Prostate gland (tissue), 2 donors: ENCODE measurements around the gene PPM1G. TPM values are rescaled to one million over a fixed set of nuclear protein-coding genes. Genes with fewer than 3 reads are reported as not detected.

Source experiments
- DNase-seq: peaks from one replicate; pipeline ENCODE4 v3.0.0-alpha.2; 2019; ENCODE audit warnings: low spot score
- H3K27ac ChIP-seq, 2 donors: fragments of 200-600 bp; sonication (generic); 2 replicates each; pipeline ENCODE4 v1.5.1; 2017 to 2019
- H3K27me3 ChIP-seq: fragments of 200-600 bp; sonication (generic); replicated peaks from 2 replicates; pipeline ENCODE4 v1.5.1; 2019; ENCODE audit not compliant: insufficient read depth
- H3K36me3 ChIP-seq, 2 donors: fragments of 200-600 bp; sonication (generic); 1 replicate in 1 of 2; 2 replicates in 1 of 2; pipeline versions ENCODE4 v1.5.1 to v1.8.1; 2017 to 2019
- H3K4me1 ChIP-seq: fragments of 200-600 bp; sonication (generic); replicated peaks from 2 replicates; pipeline ENCODE4 v1.5.1; 2019
- H3K4me3 ChIP-seq, 2 donors: fragments of 200-600 bp; sonication (generic); 2 replicates each; pipeline ENCODE4 v1.5.1; 2017 to 2019
- H3K9me3 ChIP-seq: fragments of 200-600 bp; sonication (generic); 2 replicates; pipeline ENCODE4 v1.5.1; 2017
- POLR2A ChIP-seq: fragments of 450-650 bp; IDR thresholded peaks from one replicate; pipeline ENCODE4 v1.6.1; 2016; ENCODE audit warnings: antibody characterized with exemption, mild to moderate bottlenecking
- POLR2AphosphoS5 ChIP-seq: sonication (generic); formaldehyde crosslinking; IDR thresholded peaks from one replicate; pipeline ENCODE4 v1.6.1; 2017; ENCODE audit warnings: antibody characterized with exemption
- WGBS: methylation state at CpG from one replicate; pipeline ENCODE4 v1.1.5; 2018; 5-methylcytosine and 5-hydroxymethylcytosine counted together
- intact Hi-C: fragments of 100-400 bp; cut with DNase I; formaldehyde crosslinking; loops from one replicate; pipeline ENCODE4 v1.14.2; 2022
- total RNA-seq, 2 donors: library from RNA; depleted of rRNA; stranded (reverse); fragments of >200 nt; gene quantifications; one replicate each; pipeline ENCODE4 v1.1.0, GENCODE V29; 2016
- TF ChIP-seq, protein P1 (sequence below), 4 experiments: fragments of 200-600 bp in 2 of 4; fragments of 450-650 bp in 2 of 4; sonication (generic) in 2 of 4; IDR thresholded peaks; 1 replicate in 3 of 4; 2 replicates in 1 of 4; pipeline ENCODE4 v1.5.1; 2016 to 2019; ENCODE audit warnings: antibody characterized with exemption in 4 of 4, mild to moderate bottlenecking in 2 of 4, moderate library complexity in 2 of 4

The PPM1G gene
- total RNA-seq, 2 donors from 2014 or later = 57.2 to 65.4 TPM

DNA sequence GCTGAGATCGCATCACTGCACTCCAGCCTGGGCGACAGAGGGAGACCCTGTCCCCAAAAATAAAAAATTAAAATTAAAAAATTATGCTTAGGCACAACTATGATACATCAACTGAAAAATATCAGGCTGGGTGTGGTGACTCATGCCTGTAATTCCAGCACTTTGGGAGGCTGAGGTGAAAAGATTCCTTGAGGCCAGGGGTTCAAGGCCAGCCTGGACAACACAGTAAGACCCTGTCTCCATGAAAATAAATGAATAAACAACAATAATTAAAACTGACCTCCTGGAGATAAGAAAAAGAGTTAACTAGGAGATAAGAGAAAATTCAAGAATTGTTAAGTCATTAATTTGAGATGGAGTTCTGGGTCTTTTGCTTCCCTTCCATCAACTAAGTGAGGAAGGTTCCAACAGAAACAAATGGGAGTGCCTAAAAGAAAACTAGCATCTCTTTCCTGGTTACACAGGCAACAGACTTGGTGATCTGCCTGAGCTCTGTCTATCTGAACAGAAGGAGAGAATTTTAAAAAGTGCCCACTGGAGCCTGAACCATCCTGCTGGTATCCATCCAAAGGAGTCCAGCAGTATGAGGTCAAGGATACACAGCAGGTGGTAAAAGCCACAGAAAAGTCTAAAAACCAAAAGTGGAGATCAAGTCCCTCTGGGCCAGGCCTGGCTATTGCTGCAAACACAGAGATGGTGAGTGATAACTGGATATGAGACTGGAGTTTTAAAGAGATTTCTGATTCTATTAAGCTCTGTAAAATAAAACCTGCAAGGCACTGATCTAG is 8.8 kb downstream of the PPM1G start:
- H3K9me3 ChIP-seq = no peaks in the 10 kb centered on the region
- no peaks in the 10 kb centered on the region for H3K27me3 ChIP-seq
- no peak overlapping the region for H3K27ac ChIP-seq
- TF ChIP-seq POLR2AphosphoS5 (no peak), POLR2A (no peak)
- TF ChIP-seq, protein P1, sequence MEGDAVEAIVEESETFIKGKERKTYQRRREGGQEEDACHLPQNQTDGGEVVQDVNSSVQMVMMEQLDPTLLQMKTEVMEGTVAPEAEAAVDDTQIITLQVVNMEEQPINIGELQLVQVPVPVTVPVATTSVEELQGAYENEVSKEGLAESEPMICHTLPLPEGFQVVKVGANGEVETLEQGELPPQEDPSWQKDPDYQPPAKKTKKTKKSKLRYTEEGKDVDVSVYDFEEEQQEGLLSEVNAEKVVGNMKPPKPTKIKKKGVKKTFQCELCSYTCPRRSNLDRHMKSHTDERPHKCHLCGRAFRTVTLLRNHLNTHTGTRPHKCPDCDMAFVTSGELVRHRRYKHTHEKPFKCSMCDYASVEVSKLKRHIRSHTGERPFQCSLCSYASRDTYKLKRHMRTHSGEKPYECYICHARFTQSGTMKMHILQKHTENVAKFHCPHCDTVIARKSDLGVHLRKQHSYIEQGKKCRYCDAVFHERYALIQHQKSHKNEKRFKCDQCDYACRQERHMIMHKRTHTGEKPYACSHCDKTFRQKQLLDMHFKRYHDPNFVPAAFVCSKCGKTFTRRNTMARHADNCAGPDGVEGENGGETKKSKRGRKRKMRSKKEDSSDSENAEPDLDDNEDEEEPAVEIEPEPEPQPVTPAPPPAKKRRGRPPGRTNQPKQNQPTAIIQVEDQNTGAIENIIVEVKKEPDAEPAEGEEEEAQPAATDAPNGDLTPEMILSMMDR (IDR thresholded peaks at IDR 0.05) = no peak
- H3K36me3 ChIP-seq = no peaks in the 10 kb centered on the region
- H3K4me1 ChIP-seq = no peaks in the 10 kb centered on the region
- no peak overlapping the region for H3K4me3 ChIP-seq
- intact Hi-C loops = no loop called here
- no peak for DNase-seq
- WGBS = 99% methylated on average over 2 of the region's 2 CpGs

DNA sequence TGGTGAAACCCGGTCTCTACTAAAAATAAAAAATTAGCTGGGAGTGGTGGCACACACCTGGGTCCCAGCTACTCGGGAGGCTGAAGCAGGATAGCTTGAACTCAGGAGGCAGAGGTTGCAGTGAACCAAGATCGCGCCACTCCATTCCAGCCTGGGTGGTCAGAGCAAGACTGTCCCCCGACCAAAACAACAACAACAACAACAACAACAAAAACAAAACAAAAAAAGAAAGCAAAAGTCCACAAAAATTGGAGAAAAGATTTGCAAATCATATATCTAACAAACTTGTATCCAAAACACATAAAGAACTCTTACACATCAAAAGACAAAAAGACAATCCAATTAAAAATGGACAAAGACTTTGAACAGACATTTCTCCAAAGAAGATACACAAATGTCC is 10.4 kb downstream of the PPM1G start:
- Histone ChIP-seq H3K27ac (no peak overlapping the region), H3K4me3 (no peak overlapping the region)
- no peak for TF ChIP-seq POLR2AphosphoS5
- TF ChIP-seq, protein P1 (IDR thresholded peaks at IDR 0.05) = no peak
- TF ChIP-seq POLR2A = no peak

DNA sequence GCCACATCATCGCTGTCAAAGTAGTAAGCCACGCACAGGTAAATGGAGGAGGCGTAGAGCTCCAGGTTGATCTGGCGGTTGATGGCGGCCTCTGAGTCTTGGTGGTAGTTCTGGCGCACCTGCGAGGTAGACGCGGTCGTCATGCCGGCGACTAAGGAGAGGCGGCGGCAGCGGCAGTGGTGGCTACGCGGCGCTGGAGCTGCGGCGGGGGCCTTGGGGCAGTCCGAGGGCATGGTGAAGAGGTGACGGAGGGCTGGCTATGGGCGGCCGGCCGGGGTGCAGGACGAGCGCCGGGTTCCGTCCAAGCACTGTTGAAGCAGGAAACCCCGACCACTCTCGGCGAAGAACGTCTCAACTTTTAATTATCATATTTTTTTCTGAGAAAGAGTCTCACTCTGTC is 16.2 kb downstream of the PPM1G start:
- no peak overlapping the region for H3K27ac ChIP-seq
- intact Hi-C loops = no loop called here
- DNase-seq = no peak
- H3K4me1 ChIP-seq = no peaks in the 10 kb centered on the region
- 97% methylated on average over 33 of the region's 33 CpGs for WGBS
- H3K27me3 ChIP-seq = no peaks in the 10 kb centered on the region
- H3K4me3 ChIP-seq = no peak overlapping the region
- H3K36me3 ChIP-seq = no peaks in the 10 kb centered on the region
- no peaks in the 10 kb centered on the region for H3K9me3 ChIP-seq
- TF ChIP-seq, protein P1 (IDR thresholded peaks at IDR 0.05) = no peak
- no peak for TF ChIP-seq POLR2A
- TF ChIP-seq POLR2AphosphoS5 = no peak

More for the DNA sequence above, 10.4 kb downstream of the PPM1G start:
- Histone ChIP-seq H3K9me3 (no peaks in the 10 kb centered on the region), H3K36me3 (no peaks in the 10 kb centered on the region), H3K4me1 (no peaks in the 10 kb centered on the region), H3K27me3 (no peaks in the 10 kb centered on the region)
- intact Hi-C loops = no loop called here
- DNase-seq = no peak
- 95% methylated on average over 5 of the region's 5 CpGs for WGBS

DNA sequence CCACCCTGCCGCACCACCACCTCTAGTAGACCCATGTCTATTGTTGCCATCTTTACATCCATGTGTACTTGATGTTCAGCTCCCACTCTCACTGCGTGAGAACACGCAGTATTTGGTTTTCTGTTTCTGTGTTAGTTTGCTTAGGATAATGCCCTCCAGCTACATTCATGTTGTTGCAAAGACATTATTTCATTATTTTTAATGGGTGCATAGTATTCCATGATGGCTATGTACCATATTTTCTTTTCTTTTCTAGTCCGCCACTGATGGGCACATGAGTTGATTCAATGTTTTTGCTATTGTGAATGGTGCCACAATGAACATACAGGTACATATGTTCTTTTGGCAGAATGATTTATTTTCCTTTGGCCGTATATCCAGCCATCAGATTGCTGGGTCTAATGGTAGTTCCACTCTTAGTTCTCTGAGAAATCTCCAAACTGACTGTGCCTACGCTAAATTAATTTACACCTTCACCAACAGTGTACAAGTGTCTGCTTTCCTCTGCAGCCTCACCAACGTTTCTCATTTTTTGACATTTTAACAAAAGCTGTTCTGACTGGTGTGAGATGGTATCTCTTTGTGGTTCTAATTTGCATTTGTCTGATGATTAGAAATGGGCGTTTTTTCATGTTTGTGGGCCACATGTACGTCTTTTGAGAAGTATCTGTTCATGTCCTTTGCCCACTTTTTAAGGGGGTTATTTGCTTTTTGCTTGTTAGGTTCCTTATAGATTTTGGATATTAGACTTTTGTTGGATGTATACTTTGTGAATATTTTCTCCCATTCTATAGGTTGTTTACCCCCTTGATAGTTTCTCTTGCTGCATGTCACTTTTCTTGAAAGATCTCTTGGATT is 18.3 kb downstream of the PPM1G start:
- 95% methylated on average over 9 of the region's 9 CpGs for WGBS
- intact Hi-C loops = no loop called here
- DNase-seq = no peak
- no peaks in the 10 kb centered on the region for H3K9me3 ChIP-seq
- no peak overlapping the region for H3K27ac ChIP-seq
- H3K4me1 ChIP-seq = no peaks in the 10 kb centered on the region
- no peak for TF ChIP-seq POLR2AphosphoS5
- TF ChIP-seq, protein P1 (IDR thresholded peaks at IDR 0.05) = no peak
- no peak for TF ChIP-seq POLR2A
- H3K36me3 ChIP-seq = no peaks in the 10 kb centered on the region
- no peak overlapping the region for H3K4me3 ChIP-seq
- no peaks in the 10 kb centered on the region for H3K27me3 ChIP-seq
